Measurements from ENCODE around the gene AP3B1. TPM values are rescaled to one million over a fixed set of nuclear protein-coding genes. Genes with fewer than 3 reads are reported as not detected.

Gene AP3B1
- total RNA-seq, 4 donors from 2014 or later = 31.2 to 42.1 (median 36.2) TPM

- H3K36me3 ChIP-seq = peaks cover 0 to 21% (median 8%) of the 10 kb centered on the region in 4 donors
- 83% methylated on average over 5 of the region's 5 CpGs for WGBS
- no peak overlapping the region for H3K4me3 ChIP-seq
- H3K27ac ChIP-seq (replicated peaks in 1 of 4) = no peak overlapping the region
- H3K4me1 ChIP-seq = no peaks in the 10 kb centered on the region
- no peak for DNase-seq (ENCODE audit: extremely low spot score)
- no peak for TF ChIP-seq CTCF (IDR thresholded peaks at IDR 0.05)
- no peak for TF ChIP-seq POLR2A (IDR thresholded peaks at IDR 0.05; ENCODE audit: low read depth)
- TF ChIP-seq POLR2AphosphoS5 (IDR thresholded peaks at IDR 0.05) = no peak
- no peak for TF ChIP-seq EP300 (IDR thresholded peaks at IDR 0.05)
- H3K9me3 ChIP-seq = no peaks in the 10 kb centered on the region
- intact Hi-C loops (cut with DNase I) = no loop called here
- no peaks in the 10 kb centered on the region for H3K27me3 ChIP-seq
Measured at GRCh38 chr5:78041805-78042204, 252.7 kb downstream of the AP3B1 start.

GRCh38 chr5:78025540-78025939 is 269.0 kb downstream of the AP3B1 start:
- intact Hi-C loops (cut with DNase I) = no loop called here
- no peaks in the 10 kb centered on the region for H3K27me3 ChIP-seq
- H3K4me1 ChIP-seq = no peaks in the 10 kb centered on the region
- H3K9me3 ChIP-seq = no peaks in the 10 kb centered on the region
- no peak overlapping the region for H3K27ac ChIP-seq (replicated peaks in 1 of 4)
- no peaks in the 10 kb centered on the region for H3K36me3 ChIP-seq
- TF ChIP-seq EP300 (IDR thresholded peaks at IDR 0.05) = no peak
- no peak for TF ChIP-seq POLR2AphosphoS5 (IDR thresholded peaks at IDR 0.05)
- no peak for TF ChIP-seq CTCF (IDR thresholded peaks at IDR 0.05)
- TF ChIP-seq POLR2A (IDR thresholded peaks at IDR 0.05; ENCODE audit: low read depth) = no peak
- H3K4me3 ChIP-seq = no peak overlapping the region
- no peak for DNase-seq (ENCODE audit: extremely low spot score)
- 92% methylated on average over 2 of the region's 2 CpGs for WGBS

GRCh38 chr5:78019744-78020143 is 274.8 kb downstream of the AP3B1 start:
- no peak overlapping the region for H3K27ac ChIP-seq (replicated peaks in 1 of 4)
- no peak for TF ChIP-seq CTCF (IDR thresholded peaks at IDR 0.05)
- TF ChIP-seq POLR2AphosphoS5 (IDR thresholded peaks at IDR 0.05) = no peak
- TF ChIP-seq POLR2A (IDR thresholded peaks at IDR 0.05; ENCODE audit: low read depth) = no peak
- TF ChIP-seq EP300 (IDR thresholded peaks at IDR 0.05) = no peak
- H3K36me3 ChIP-seq = peaks cover 0 to 11% (median 0%) of the 10 kb centered on the region in 4 donors
- no peak overlapping the region for H3K4me3 ChIP-seq
- no peaks in the 10 kb centered on the region for H3K9me3 ChIP-seq
- intact Hi-C loops (cut with DNase I) = no loop called here
- no peak for DNase-seq (ENCODE audit: extremely low spot score)
- WGBS = 90% methylated on average over 5 of the region's 5 CpGs
- no peaks in the 10 kb centered on the region for H3K4me1 ChIP-seq
- H3K27me3 ChIP-seq = no peaks in the 10 kb centered on the region

- intact Hi-C loops (cut with DNase I) = no loop called here
- no peak overlapping the region for H3K4me3 ChIP-seq
- no peak for DNase-seq (ENCODE audit: extremely low spot score)
- no peaks in the 10 kb centered on the region for H3K9me3 ChIP-seq
- H3K36me3 ChIP-seq = peaks cover 0 to 17% (median 0%) of the 10 kb centered on the region in 4 donors
- no peaks in the 10 kb centered on the region for H3K4me1 ChIP-seq
- no peak overlapping the region for H3K27ac ChIP-seq (replicated peaks in 1 of 4)
- WGBS = 96% methylated on average over 3 of the region's 3 CpGs
- TF ChIP-seq POLR2A (IDR thresholded peaks at IDR 0.05; ENCODE audit: low read depth) (no peak), POLR2AphosphoS5 (IDR thresholded peaks at IDR 0.05) (no peak), CTCF (IDR thresholded peaks at IDR 0.05) (no peak), EP300 (IDR thresholded peaks at IDR 0.05) (no peak)
- H3K27me3 ChIP-seq = no peaks in the 10 kb centered on the region
Measured at GRCh38 chr5:78016863-78017529, 277.5 kb downstream of the AP3B1 start.
